ENCODE data around the gene SIKE1.
"Not testable (repeated sequence)": the region's sequence is repeated elsewhere in the genome, so short reads cannot be mapped to it uniquely, and the experiment has no call there.

The SIKE1 gene

DNA sequence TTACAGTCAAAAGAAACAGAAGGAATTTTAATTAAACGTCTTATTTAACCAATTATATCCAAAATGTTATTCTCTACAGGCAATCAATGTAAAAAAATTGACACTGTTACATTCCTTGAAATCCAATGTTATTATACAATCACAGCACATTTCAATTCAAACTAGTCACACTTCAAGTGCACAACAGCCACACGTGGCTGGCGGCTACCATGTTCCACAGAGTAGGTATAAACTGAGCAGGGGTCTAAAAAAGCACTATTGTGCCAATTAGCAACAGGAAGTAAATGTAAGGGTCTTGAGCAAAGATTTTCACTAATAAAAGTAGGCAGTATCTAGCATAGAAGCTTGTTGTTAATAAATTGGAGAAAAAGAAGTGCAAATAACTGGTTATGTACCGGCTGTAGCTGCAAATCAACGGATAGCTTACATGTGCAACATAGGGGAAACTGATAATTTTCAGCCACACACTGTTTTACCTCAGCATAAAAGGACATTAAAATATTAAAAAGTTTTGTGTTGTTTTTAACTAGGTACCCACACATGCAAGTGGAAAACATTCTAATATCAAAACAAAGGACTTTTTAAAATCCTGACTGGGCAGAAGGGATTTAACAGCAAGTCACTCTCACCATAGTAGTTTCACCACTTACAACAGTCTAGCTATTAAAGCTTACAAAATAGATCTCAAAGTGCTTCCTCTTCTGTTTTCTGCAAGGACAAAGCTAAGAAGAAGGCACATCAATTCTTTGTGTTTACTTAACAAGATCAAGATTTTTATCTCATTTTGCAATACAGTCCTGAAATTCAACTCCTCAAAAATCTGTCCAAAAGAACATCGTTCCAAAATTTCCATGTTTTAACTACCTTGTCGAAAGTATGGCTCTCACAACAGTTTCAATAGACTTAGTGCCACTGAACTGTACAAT, 25.2 kb downstream of the SIKE1 start:
- no peak for DNase-seq (ENCODE audit: low spot score)

DNA sequence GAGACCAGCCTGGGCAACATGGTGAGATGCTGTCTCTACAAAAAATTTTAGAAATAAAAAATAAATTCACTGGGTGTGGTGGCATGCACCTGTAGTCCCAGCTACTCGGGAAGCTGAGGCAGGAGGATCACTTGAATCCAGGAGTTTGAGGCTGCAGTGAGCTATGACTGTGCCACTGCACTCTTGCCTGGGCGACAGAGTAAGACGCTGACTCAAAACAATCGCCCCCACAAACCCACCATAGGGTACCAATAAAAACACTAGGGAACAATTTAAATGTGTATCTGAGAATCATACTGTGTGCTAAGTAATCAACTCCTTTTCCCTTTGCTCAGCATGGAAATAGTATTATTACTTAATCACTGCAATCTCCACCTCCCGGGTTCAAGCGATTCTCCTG, 26.8 kb downstream of the SIKE1 start:
- DNase-seq (ENCODE audit: low spot score), result not testable (repeated sequence)

DNA sequence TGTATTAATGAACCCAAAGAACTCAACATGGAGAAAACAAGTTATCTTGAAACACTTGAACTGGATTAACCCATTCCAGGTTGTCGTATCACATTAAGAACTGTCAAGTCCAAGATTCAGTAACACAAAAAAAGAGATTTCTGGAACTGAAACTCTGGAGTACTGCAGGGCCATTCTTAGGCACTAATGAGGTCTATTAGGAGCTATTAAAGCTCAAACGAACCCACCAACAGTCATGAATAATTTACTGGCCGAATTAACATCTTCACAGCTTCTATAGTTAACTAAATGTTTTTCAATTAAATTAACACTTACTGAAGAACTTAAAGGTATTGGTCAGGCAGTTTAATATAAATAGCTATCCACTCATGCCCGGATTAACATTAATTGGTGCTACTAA, 27.3 kb downstream of the SIKE1 start:
- DNase-seq (ENCODE audit: low spot score), result no peak

GRCh38 chr1:114750780-114751179, 29.7 kb downstream of the SIKE1 start:
- no peak for DNase-seq (ENCODE audit: low spot score)

DNA sequence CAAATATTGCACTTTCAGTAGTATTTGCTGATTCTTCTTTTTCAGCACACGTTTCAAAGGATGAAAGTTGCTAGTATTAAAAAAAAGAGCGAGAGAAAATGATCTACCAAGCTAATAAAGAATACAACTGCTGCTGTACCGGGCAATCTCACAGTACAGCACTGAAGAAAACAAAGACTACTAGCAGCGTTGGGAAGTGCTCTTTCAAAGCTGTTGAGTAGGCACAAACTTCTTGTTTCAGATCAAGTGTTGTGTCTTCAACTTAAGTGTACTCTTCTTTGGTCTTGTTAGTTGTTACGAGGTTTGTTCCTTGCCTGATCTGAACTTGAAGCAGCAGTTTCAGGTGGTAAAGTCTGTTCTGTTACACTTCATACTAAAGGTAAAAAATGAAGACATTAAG, 30.6 kb downstream of the SIKE1 start:
- DNase-seq (ENCODE audit: low spot score), result no peak

- DNase-seq (ENCODE audit: low spot score), result no peak
These were observed 33.9 kb downstream of the SIKE1 start for GRCh38 chr1:114746450-114747121.

DNA sequence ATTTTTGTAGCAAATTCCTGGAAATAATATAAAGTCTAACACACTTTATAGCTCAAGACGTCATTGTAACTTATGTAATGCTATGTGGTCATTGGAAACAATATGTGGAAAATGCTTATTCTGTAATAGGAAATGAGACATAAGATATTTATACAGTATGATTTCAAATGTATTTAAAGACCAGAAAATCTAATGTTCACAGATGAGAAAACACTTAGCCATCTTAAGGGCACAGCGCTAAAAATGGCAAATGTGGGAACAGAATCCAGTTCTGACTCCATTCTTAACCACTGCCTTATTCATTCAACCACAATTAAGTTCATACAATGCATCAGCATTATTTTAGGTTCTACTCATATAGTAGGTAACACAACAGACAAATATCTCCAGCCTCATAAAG, 35.2 kb downstream of the SIKE1 start:
- no peak for DNase-seq (ENCODE audit: low spot score)

GRCh38 chr1:114741963-114742746, 38.3 kb downstream of the SIKE1 start:
- DNase-seq (ENCODE audit: low spot score), result no peak

DNA sequence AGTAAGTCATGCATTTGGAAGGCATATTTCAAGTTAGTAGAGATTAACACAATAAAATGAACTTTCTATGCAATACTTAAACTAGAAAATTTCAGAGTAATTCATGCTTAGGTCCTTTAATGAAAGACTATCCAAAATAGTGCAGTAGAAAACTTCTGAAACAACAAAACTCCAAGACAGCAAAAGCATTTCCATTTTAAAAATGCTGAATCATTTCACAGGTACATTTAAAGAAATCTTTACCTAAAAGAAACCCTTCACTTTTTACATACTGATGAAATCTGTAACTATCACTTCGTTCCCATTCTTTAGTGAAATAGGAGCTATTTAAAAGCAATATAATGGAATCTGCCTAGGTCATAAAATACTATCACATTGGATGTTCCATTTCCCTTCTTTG, 40.2 kb downstream of the SIKE1 start:
- no peak for DNase-seq (ENCODE audit: low spot score)

DNA sequence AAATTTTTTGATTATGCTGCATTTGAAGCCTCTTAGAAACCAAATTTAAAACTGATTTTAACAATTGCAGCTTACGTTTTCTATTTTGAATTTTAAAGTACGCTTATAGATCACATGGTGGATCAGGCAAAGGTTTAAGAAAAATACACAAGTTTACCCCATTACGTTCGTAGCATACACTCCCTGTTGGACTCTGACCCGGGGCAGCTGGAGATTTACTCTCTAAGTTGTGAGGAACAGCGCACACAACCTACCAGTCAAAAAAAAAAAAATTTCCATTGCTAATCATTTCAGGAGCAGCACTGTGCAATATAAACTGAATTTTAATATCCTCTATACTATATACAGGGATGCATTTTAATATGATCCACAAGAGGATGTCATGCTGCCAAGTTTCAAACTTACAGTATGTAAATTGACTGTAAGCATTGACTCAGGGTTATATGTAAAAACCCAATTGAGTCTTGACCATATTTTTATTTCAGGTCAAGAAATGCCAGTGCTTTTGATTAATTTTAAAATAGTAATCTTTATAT, 43.1 kb downstream of the SIKE1 start:
- no peak for DNase-seq (ENCODE audit: low spot score)

DNA sequence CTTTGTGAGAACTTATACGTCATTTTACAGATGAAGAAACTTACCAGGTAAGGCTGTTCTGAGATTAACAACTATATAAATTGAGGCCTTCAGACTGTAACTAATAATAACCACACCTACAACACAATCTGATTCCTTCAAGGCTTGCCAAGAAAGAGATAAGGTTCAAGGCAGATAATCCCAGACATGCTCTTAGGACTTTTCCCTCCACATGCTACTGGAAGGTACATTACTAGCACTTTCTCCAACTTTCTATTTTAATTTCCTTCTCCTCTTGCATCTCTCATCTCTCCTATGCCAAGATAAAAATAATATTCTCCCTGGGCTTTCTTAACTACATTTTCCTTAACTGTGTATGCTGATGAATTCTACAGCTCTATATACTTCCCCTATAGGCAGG, 45.0 kb downstream of the SIKE1 start:
- no peak for DNase-seq (ENCODE audit: low spot score)

- no peak for DNase-seq (ENCODE audit: low spot score)
These were observed 50.7 kb downstream of the SIKE1 start for GRCh38 chr1:114729782-114730181.

DNA sequence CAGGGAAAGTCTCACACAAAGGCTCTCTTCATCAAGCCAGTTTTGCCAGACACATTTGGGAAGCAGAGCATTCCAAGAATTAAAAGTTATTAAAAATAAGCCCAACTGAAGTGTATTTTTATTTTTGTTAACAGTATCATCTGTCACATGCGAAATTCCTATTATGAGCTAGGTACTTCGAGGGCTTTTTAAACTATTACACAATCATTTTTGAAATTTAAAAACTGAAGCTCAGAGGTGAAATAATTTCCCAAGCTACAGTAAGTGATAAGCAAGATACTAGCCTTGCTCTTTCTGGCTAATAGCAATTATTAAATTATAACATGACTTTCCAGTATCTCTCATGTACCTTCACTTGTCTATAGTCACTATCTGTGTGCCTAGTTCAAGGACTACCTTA, 51.9 kb downstream of the SIKE1 start:
- DNase-seq (ENCODE audit: low spot score), result no peak

GRCh38 chr1:114725230-114725629, 55.3 kb downstream of the SIKE1 start:
- no peak for DNase-seq (ENCODE audit: low spot score)

DNA sequence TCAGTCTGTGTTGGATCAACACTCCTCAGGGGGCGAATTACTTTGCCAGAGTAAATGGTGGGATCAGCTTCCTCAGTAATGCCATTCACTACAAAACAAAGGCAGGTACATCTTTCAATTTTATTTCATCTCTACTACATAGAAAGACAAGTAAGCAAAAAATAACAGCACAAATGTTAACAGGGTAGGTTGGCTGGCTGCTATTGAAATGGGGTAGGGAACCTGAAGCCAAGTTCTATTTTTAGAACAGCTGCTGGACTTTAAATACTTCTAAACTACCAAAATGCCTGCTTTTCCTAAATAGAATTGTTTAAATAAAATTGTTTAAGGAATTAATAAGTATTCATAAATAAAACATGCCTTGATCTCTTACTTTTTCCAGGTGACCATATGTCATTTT, 56.6 kb downstream of the SIKE1 start:
- DNase-seq (ENCODE audit: low spot score), result no peak

- no peak for DNase-seq (ENCODE audit: low spot score)
These were observed 57.0 kb downstream of the SIKE1 start for GRCh38 chr1:114723457-114723856.

- no peak for DNase-seq (ENCODE audit: low spot score)
These were observed 60.0 kb downstream of the SIKE1 start for GRCh38 chr1:114720492-114720891.

Data from hepatic stellate cell (primary cell).